ENCODE measurements around the gene SLC45A3.

DNA sequence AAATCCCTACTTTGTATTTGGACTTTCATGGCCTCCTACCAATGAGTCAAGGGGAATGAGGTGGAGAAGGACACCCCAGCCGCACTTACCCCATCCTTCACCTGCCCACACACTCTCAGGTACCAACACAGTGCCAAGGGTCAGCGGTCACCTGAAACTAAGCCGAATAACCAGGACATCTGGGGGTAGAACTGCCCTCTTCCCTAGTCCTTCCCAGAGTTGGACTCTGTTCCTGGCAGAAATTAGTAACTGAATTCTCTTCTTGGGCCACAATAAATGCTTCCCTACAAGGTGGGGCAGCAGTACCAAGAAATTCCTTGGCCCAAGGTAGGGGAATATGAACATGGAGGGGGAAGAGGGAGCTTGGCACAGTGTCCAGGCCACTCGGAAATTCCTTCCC lies 7.3 kb downstream of the SLC45A3 start:
- TF ChIP-seq, protein P1, sequence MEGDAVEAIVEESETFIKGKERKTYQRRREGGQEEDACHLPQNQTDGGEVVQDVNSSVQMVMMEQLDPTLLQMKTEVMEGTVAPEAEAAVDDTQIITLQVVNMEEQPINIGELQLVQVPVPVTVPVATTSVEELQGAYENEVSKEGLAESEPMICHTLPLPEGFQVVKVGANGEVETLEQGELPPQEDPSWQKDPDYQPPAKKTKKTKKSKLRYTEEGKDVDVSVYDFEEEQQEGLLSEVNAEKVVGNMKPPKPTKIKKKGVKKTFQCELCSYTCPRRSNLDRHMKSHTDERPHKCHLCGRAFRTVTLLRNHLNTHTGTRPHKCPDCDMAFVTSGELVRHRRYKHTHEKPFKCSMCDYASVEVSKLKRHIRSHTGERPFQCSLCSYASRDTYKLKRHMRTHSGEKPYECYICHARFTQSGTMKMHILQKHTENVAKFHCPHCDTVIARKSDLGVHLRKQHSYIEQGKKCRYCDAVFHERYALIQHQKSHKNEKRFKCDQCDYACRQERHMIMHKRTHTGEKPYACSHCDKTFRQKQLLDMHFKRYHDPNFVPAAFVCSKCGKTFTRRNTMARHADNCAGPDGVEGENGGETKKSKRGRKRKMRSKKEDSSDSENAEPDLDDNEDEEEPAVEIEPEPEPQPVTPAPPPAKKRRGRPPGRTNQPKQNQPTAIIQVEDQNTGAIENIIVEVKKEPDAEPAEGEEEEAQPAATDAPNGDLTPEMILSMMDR (IDR thresholded peaks at IDR 0.05) = no peak
- no peak for TF ChIP-seq POLR2AphosphoS5 (IDR thresholded peaks at IDR 0.05; ENCODE audit: insufficient read depth in 1 of 2, low read depth in 1 of 2)
- no peak for TF ChIP-seq POLR2A (IDR thresholded peaks at IDR 0.05)
